ENCODE data around the gene EXOSC10. TPM values are rescaled to one million over a fixed set of nuclear protein-coding genes. Genes with fewer than 3 reads are reported as not detected.

Gene EXOSC10
- polyA plus RNA-seq, 2 of the 4 experiments (the other 2 are of a cell fraction) = 45.4 to 76.9 TPM

- H3K4me1 ChIP-seq = peaks cover 3% of the 10 kb centered on the region; the same call in 1 of the 3 replicates
- CTCF ChIA-PET = interaction anchor here (4.8 kb wide), 1 partner anchor 18 kb away, joined by 33 read pairs; no protein-coding TSS in a partner anchor
- FAIRE-seq (no peak), DNase-seq (ENCODE audit: low read depth in 1 of 2, low spot score in 1 of 2) (no peak), ATAC-seq (no peak)
- 76% methylated on average over 3 of the region's 12 CpGs for WGBS (ENCODE audit: missing lambda C conversion rate)
- POLR2A ChIA-PET = interaction anchor here (0.6 kb wide), 1 partner anchor 218 kb away, joined by 7 read pairs; no protein-coding TSS in a partner anchor
- TF ChIP-seq RARB (CRISPR knock-in tag; IDR thresholded peaks at IDR 0.05) (no peak), REST (IDR thresholded peaks at IDR 0.05) (no peak), TFCP2L1 (CRISPR knock-in tag; IDR thresholded peaks at IDR 0.05) (no peak), FOSL2 (IDR thresholded peaks at IDR 0.05) (no peak), FOSL2 (CRISPR knock-in tag; IDR thresholded peaks at IDR 0.05) (no peak), KDM1A (IDR thresholded peaks at IDR 0.05; ENCODE audit: low read depth) (no peak), TP53 (CRISPR knock-in tag; IDR thresholded peaks at IDR 0.05) (no peak), CTCF (IDR thresholded peaks at IDR 0.05) (no peak), GATA3 (IDR thresholded peaks at IDR 0.05; ENCODE audit: borderline replicate concordance) (no peak)
- no peak overlapping the region for H3K4me3 ChIP-seq
- no peak overlapping the region for H3K4me2 ChIP-seq
- no peaks in the 10 kb centered on the region for H3K9me3 ChIP-seq
- H3K27ac ChIP-seq = no peak overlapping the region
Observed at GRCh38 chr1:11055676-11056075, 44.0 kb downstream of the EXOSC10 start.

GRCh38 chr1:11054666-11055065, 45.0 kb downstream of the EXOSC10 start:
- Histone ChIP-seq H3K27ac (no peak overlapping the region), H3K4me3 (no peak overlapping the region), H3K4me2 (no peak overlapping the region), H3K9me3 (no peaks in the 10 kb centered on the region), H3K4me1 (peaks cover 3% of the 10 kb centered on the region; the same call in 1 of the 3 replicates)
- DNase-seq (ENCODE audit: low read depth in 1 of 2, low spot score in 1 of 2) = no peak
- CTCF ChIA-PET = interaction anchor here (4.8 kb wide), 1 partner anchor 17 kb away, joined by 33 read pairs; no protein-coding TSS in a partner anchor
- TF ChIP-seq KDM5A (IDR thresholded peaks at IDR 0.05) (no peak), EP300 (IDR thresholded peaks at IDR 0.05) (no peak), BCL3 (IDR thresholded peaks at IDR 0.05) (no peak), HMGXB4 (CRISPR knock-in tag; IDR thresholded peaks at IDR 0.05; ENCODE audit: borderline replicate concordance) (no peak), JUN (IDR thresholded peaks at IDR 0.05) (no peak), POLR2AphosphoS2 (conservative IDR thresholded peaks at IDR 0.05; ENCODE audit: low read length) (no peak), FOSL2 (IDR thresholded peaks at IDR 0.05) (no peak), FOSL2 (CRISPR knock-in tag; IDR thresholded peaks at IDR 0.05) (no peak), SREBF2 (IDR thresholded peaks at IDR 0.05) (no peak), FOXS1 (CRISPR knock-in tag; IDR thresholded peaks at IDR 0.05) (no peak), RFX5 (IDR thresholded peaks at IDR 0.05) (no peak), EHMT2 (IDR thresholded peaks at IDR 0.05; ENCODE audit: low read depth) (no peak), EHF (CRISPR knock-in tag; IDR thresholded peaks at IDR 0.05) (no peak), RAD21 (conservative IDR thresholded peaks at IDR 0.05 in 1 of 2, IDR thresholded peaks at IDR 0.05 in 1 of 2) (no peak), HOXB13 (CRISPR knock-in tag; IDR thresholded peaks at IDR 0.05; ENCODE audit: low read depth) (no peak), REST (IDR thresholded peaks at IDR 0.05) (no peak), RCOR1 (IDR thresholded peaks at IDR 0.05; ENCODE audit: low read depth, low read length) (no peak)
- ATAC-seq = no peak
- WGBS (ENCODE audit: missing lambda C conversion rate) = 91% methylated on average over 6 of the region's 22 CpGs
- no peak for FAIRE-seq
- POLR2A ChIA-PET = no interaction called here

Measured in A549 (cell line).